GM12801 (cell line): ENCODE results near the gene RPS15.

Experiments
- CTCF ChIP-seq: IDR thresholded peaks from one replicate; pipeline ENCODE4 v1.5.1; 2011; ENCODE audit warnings: control low read depth; ENCODE audit not compliant: insufficient read length; ENCODE audit errors: extremely low read depth

Gene RPS15

GRCh38 chr19:1424192-1424955 is 13.8 kb upstream of the RPS15 start:
- no peak for TF ChIP-seq CTCF

- no peak for TF ChIP-seq CTCF
Measured at GRCh38 chr19:1425102-1425837, 12.9 kb upstream of the RPS15 start.

GRCh38 chr19:1425902-1426301 is 12.3 kb upstream of the RPS15 start:
- TF ChIP-seq CTCF: no peak

GRCh38 chr19:1426736-1427135 is 11.5 kb upstream of the RPS15 start:
- TF ChIP-seq CTCF: no peak

- no peak for TF ChIP-seq CTCF
Measured at GRCh38 chr19:1427221-1427920, 10.8 kb upstream of the RPS15 start.

- no peak for TF ChIP-seq CTCF
Measured at GRCh38 chr19:1428738-1429391, 9.3 kb upstream of the RPS15 start.

GRCh38 chr19:1429750-1430149 is 8.4 kb upstream of the RPS15 start:
- TF ChIP-seq CTCF: no peak
